Left ventricle myocardium inferior (tissue), 1 donor: Measurements from ENCODE around the gene MNDA. TPM values are rescaled to one million over a fixed set of nuclear protein-coding genes. Genes with fewer than 3 reads are reported as not detected.

Experiments
- DNase-seq: peaks from one replicate; pipeline ENCODE4 v3.0.0-alpha.2; 2020
- H3K27ac ChIP-seq: fragments of 200-600 bp; replicated peaks from 2 replicates; pipeline ENCODE4 v1.8.0; 2021
- H3K27me3 ChIP-seq: fragments of 200-600 bp; 2 replicates; pipeline ENCODE4 v1.8.0; 2021; ENCODE audit warnings: low read depth
- H3K36me3 ChIP-seq: fragments of 200-600 bp; 2 replicates; pipeline ENCODE4 v1.8.0; 2021
- H3K4me1 ChIP-seq: fragments of 200-600 bp; 2 replicates; pipeline ENCODE4 v1.8.0; 2021
- H3K4me3 ChIP-seq: fragments of 200-600 bp; 2 replicates; pipeline ENCODE4 v1.8.0; 2021; ENCODE audit warnings: mild to moderate bottlenecking, moderate library complexity
- H3K9me3 ChIP-seq: fragments of 200-600 bp; replicated peaks from 2 replicates; pipeline ENCODE4 v1.8.0; 2021
- intact Hi-C: fragments of 100-400 bp; cut with micrococcal nuclease; formaldehyde crosslinking; loops from one replicate; pipeline ENCODE4 v1.11.0; 2022
- long read RNA-seq: library from polyadenylated mRNA; unstranded; transcript quantifications from one replicate; pipeline ENCODE4 v2.0.0, GENCODE V29; 2021
- total RNA-seq: library from RNA; stranded (reverse); fragmentation: NEBNext Ultra II Directional; extraction: Animal tissue kit (Norgen Biotek cat#: 25700); gene quantifications from one replicate; pipeline ENCODE4 v1.2.1, GENCODE V29; 2021
- TF ChIP-seq, protein P1 (sequence below): fragments of 200-600 bp; IDR thresholded peaks from 2 replicates; pipeline ENCODE4 v1.8.0; 2021; ENCODE audit warnings: antibody characterized with exemption, mild to moderate bottlenecking, borderline replicate concordance
- donor health status: DM: no; HTN: yes; CAD: no; lungs with severe emphysema.

The MNDA gene
- total RNA-seq, result 2.7 TPM
- long read RNA-seq, partial matches to known transcripts, result 0 of 1 reads
- long read RNA-seq, other reads (novel, unspliced or antisense), result 0 of 1 reads

DNA sequence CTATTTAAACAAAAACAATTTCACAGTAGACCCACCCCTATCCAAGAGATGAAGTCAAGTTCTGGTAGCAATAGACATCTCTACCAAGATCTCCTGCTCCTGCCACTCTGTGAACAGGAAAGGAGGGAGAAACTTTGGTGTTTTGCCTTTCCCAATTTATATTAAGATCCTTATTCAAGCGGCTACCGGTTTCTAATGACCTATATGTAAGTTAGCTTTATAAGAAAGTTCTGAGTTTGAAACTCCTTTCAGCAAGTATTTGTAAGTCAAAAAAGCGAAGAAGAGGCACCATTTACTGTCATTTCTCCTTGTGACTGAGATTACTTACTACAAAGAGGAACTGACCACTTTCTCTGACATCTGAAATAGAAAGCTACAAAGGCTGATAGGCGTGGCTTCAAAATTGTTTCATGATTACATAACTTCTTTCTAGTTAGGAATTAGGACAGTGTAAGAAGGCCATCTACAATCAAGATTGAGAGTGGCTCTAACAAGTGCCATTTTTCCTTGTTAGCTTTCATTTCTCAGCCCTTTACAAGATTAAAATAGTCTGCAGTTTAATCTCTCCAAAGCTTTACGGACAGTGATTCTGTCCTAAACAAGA, at the start of gene MNDA:
Gene MNDA, plus strand, starts transcription at position 448 of the 604 bp plus-strand sequence. CDS start 10,803 bp downstream, outside the sequence.
- TF ChIP-seq, protein P1, sequence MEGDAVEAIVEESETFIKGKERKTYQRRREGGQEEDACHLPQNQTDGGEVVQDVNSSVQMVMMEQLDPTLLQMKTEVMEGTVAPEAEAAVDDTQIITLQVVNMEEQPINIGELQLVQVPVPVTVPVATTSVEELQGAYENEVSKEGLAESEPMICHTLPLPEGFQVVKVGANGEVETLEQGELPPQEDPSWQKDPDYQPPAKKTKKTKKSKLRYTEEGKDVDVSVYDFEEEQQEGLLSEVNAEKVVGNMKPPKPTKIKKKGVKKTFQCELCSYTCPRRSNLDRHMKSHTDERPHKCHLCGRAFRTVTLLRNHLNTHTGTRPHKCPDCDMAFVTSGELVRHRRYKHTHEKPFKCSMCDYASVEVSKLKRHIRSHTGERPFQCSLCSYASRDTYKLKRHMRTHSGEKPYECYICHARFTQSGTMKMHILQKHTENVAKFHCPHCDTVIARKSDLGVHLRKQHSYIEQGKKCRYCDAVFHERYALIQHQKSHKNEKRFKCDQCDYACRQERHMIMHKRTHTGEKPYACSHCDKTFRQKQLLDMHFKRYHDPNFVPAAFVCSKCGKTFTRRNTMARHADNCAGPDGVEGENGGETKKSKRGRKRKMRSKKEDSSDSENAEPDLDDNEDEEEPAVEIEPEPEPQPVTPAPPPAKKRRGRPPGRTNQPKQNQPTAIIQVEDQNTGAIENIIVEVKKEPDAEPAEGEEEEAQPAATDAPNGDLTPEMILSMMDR, result no peak
- H3K27me3 ChIP-seq, result no peaks in the 10 kb centered on the region
- peak within 1 kb of the TSS; percentile 4 for H3K27ac ChIP-seq
- no peak for DNase-seq
- H3K4me1 ChIP-seq, result no peaks in the 10 kb centered on the region
- peak within 1 kb of the TSS; percentile 19 for H3K4me3 ChIP-seq
- intact Hi-C loops, result no loop called here
- peaks cover 22% of the 10 kb centered on the region for H3K9me3 ChIP-seq
- H3K36me3 ChIP-seq, result no peaks in the 10 kb centered on the region

DNA sequence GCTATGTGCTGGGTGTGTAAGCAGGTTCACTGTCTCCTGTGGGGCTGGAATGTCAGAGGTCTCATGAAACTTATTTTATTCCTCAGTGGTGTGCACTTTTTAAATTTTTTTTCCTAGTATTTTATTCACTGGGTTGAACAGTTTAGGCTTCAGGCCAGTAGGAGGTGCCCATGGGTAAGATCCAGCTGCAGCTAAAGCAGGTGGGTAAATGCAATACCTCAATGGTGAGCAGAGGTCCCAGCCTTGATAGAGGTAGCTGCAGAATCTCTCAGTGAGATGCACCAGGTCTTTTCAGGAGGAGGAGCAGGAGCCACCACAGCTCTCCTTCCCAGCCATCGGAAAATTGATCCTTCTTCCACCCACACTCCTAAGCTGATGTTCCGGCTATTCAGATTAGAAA, 37.5 kb upstream of the MNDA start:
- Histone ChIP-seq H3K27ac (no peak overlapping the region), H3K9me3 (peaks cover 13% of the 10 kb centered on the region), H3K4me3 (no peak overlapping the region), H3K36me3 (no peaks in the 10 kb centered on the region), H3K27me3 (no peaks in the 10 kb centered on the region), H3K4me1 (no peaks in the 10 kb centered on the region)
- no peak for DNase-seq
- TF ChIP-seq, protein P1, result no peak
- intact Hi-C loops, result no loop called here

DNA sequence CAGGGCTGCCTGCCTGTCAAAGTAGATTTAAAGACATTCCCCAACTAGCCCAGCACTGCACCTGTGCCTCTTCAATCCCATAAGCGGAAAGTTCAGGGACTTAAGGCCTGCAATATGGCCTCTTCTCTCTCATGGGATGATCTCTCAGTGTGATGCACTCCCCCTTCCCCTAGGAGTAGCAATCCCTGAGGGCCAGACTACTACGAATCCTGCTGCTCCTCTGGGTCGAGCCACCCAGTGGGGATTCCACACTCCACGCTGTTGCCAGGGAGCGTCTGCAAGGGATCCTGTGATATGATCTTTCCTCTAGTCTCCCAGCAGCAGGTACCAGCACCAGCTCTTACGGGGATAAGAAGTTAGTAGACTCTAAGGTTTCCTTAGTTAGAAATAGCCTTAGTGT, 36.9 kb upstream of the MNDA start:
- TF ChIP-seq, protein P1, result no peak
- H3K27ac ChIP-seq, result no peak overlapping the region
- H3K4me3 ChIP-seq, result no peak overlapping the region
- no peaks in the 10 kb centered on the region for H3K36me3 ChIP-seq
- no peak for DNase-seq
- no peaks in the 10 kb centered on the region for H3K27me3 ChIP-seq
- no peaks in the 10 kb centered on the region for H3K4me1 ChIP-seq
- peaks cover 11% of the 10 kb centered on the region for H3K9me3 ChIP-seq
- intact Hi-C loops, result no loop called here

DNA sequence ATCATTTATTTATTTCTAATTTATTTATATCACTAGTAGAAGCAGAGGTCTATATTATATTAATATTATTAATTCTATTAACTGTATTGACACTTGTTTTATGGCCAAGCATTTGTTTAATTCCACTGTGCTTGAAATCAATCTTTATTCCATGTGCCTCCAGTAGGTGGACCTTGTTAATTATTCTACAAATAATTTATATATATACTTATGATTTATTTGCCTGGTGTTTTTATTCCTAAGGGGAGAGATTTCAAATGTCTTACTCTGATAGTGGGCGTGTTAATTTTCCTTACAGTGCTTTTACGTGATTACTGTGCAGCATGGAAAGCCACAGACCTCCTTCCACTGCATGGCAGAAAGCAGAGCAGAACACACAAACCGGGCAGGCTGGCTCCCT, 32.6 kb upstream of the MNDA start:
- Histone ChIP-seq H3K9me3 (no peaks in the 10 kb centered on the region), H3K27me3 (no peaks in the 10 kb centered on the region), H3K4me3 (no peak overlapping the region), H3K27ac (no peak overlapping the region), H3K36me3 (no peaks in the 10 kb centered on the region), H3K4me1 (no peaks in the 10 kb centered on the region)
- intact Hi-C loops, result no loop called here
- TF ChIP-seq, protein P1, result no peak
- no peak for DNase-seq

DNA sequence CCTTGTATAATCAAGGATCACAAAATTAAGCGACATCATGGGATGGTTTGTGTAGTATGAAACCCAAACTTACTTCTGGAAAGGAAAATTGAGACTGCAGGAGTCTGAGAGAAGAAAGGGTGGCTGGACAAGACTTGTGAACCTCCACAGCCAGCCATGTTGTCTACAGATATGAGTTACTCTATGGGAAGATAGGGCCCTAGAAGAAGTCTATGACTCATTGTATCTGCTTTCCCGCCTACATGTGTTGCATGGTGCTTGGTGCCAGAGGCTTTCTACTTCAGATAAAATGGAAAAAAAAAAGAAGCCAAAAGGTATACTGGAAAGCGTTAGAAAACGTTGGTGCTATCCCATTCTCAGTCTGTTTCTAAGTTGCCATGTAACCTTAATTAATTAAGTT, 31.5 kb upstream of the MNDA start:
- intact Hi-C loops, result no loop called here
- Histone ChIP-seq H3K4me3 (no peak overlapping the region), H3K27me3 (no peaks in the 10 kb centered on the region), H3K4me1 (no peaks in the 10 kb centered on the region), H3K36me3 (no peaks in the 10 kb centered on the region), H3K9me3 (no peaks in the 10 kb centered on the region), H3K27ac (no peak overlapping the region)
- TF ChIP-seq, protein P1, result no peak
- DNase-seq, result no peak
